ENCODE data around the gene GPR89A. TPM values are rescaled to one million over a fixed set of nuclear protein-coding genes. Genes with fewer than 3 reads are reported as not detected.
"Not testable (repeated sequence)": the region's sequence is repeated elsewhere in the genome, so short reads cannot be mapped to it uniquely, and the experiment has no call there.

Gene GPR89A
- polyA plus RNA-seq, 4 donors, result 31.9 to 45.8 (median 43.1) TPM

DNA sequence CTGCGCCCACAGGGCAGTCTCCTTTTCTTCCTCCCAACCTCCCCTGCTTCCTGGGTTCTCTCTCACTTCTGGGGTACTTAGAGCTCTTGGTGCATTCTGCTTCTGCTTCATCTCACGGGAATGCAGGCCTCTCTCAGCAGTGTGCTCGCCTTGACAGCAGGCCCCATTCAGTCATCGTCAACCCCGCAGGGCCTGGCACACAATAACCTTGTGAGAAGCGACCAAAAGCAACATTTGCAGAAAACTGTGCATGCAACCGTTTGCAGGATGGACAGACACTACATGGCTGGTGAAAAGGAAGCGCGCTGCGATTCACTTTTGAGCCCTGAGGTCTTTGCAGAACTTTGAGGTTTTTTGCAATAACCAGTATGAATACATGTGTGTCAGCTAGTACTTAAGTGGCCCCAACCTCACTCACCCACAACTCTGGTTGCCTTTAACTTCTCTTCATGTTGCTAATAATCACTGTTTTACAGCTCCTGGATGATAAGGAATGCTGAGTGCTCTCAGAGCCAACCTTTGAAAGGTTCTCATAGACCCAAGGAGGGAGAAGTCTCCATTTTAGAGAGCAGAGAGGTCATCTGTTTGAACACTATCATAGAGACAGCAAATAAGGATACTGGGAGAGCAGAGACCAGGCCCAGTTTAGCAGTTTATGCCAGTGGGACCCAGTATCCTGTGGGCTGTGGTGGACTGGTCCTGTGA lies 109.0 kb downstream of the GPR89A start:
- no peak for DNase-seq (ENCODE audit: low read depth in 4 of 4, low spot score in 2 of 4)

DNA sequence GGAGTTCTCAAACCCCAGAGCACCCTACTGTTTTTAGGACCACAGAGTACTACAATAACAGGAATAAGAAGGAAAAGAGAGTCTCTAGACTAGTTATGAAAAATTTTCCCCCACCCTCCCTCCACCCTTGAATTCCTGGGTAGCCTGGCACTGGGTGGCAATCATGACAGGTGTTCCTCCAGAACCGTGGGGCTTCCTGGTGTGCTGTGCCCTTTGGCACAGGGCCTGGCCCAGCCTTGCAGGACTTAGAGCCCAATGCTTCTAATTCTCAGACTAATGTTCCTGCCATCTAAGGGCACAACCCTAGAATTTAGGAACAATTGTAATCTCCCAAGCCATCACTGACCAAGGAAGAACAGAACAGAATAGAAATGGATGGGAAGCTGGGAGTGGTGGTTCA lies 110.0 kb downstream of the GPR89A start:
- DNase-seq (ENCODE audit: low read depth in 4 of 4, low spot score in 2 of 4), result no peak

- DNase-seq (ENCODE audit: low read depth in 4 of 4, low spot score in 2 of 4), result not testable (repeated sequence)
Observed at GRCh38 chr1:145718465-145718864, 110.7 kb downstream of the GPR89A start.

DNA sequence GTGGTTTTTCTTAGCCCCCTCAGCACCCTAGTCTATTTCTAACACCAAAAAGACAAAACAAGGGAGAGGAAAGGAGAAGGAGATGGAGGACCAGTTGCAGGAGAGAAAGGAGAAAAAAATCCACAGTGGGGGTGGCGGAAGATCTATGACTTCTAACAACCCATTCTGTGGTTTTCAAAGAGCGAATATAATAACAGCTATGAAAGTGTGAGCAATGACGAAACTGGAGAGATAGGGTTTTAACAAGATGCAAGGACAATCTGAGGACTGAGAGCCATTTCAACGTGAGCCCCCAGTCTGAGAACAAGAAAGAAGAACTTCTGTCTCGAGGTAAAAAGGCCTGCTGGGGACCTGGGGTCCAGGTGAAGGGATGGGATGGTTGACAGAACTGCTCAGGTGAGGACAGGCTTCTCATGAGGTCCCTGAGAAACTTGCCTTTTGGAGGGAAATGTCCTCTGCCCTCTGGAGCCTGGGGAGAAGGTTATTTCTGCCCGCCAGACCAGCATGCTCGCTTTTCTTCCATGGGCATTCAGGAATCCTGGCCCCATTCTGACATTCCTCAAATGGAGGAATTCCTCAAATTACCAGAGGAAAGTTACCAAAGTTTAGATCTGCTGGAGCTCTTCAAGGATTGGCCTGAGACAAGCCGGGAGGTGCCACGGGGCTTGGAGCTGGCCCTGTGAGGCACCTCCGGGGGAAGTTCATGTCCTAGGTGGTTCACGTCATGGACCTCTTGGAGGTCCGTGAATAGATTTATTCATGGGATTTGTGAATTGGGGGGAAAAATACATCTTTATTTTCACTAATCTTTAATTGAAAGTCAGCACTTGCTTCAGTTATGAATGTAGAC lies 111.7 kb downstream of the GPR89A start, which contains the start of gene CD160:
TSS of gene CD160 (plus strand) at position 270 of the 850 bp plus-strand sequence. CDS start 8,829 bp downstream, outside the sequence.
- no peak for DNase-seq (ENCODE audit: low read depth in 4 of 4, low spot score in 2 of 4)

Other genes starting within 250 kb of the GPR89A start
- 1 to 10 TPM; 1.2 to 2.3 (median 1.9) TPM for gene NBPF20, start 182.4 kb upstream of the GPR89A start, polyA plus RNA-seq (ENCODE audit: insufficient read length in 4 of 4)
- 100 to 1,000 TPM; 123 to 219 (median 180) TPM for gene PDZK1, start 99.4 kb downstream of the GPR89A start, polyA plus RNA-seq (ENCODE audit: insufficient read length in 4 of 4)
- gene CD160, start 111.5 kb downstream of the GPR89A start, polyA plus RNA-seq (ENCODE audit: insufficient read length in 4 of 4), result 1 to 10 TPM in 2 of 4 donors, under 1 TPM in 2; 0.60 to 2.9 (median 1.5) TPM
- 10 to 100 TPM; 12.4 to 23.6 (median 17.0) TPM for gene RNF115, start 216.1 kb downstream of the GPR89A start, polyA plus RNA-seq (ENCODE audit: insufficient read length in 4 of 4)
- gene POLR3C, start 216.2 kb downstream of the GPR89A start, polyA plus RNA-seq (ENCODE audit: insufficient read length in 4 of 4), result 10 to 100 TPM; 34.9 to 37.3 (median 35.2) TPM
- gene NUDT17, start 237.6 kb downstream of the GPR89A start, polyA plus RNA-seq (ENCODE audit: insufficient read length in 4 of 4), result 1 to 10 TPM; 6.4 to 9.1 (median 7.3) TPM

Data from left renal cortex interstitium (tissue), 4 donors.